ENCODE data around the gene NTM.

DNA sequence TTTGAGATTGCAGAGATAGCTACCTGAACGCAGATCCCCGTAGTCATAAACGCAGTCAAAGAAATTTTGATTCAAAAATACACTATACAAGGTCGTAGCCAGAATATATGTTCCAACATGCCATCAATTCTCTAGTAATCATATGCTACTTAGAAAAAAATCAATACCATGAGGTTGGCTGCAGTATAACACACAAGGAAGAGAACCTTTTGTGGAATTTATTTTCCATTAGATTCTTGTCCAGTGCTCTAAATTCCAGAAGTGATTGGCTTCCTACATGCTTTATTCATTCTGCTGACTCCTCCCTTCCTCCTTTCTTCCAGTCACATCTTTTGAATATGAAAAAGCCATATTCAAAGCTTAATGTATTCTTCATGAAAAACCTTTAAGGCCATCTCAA lies 189.9 kb downstream of the NTM start:
- TF ChIP-seq EZH2 (IDR thresholded peaks at IDR 0.05; ENCODE audit: insufficient read depth, poor library complexity, severe bottlenecking) (no peak), EZH2phosphoT487 (IDR thresholded peaks at IDR 0.05; ENCODE audit: insufficient read depth, low read depth) (no peak)

Data from GM23248 (cell line).